Peyer's patch (tissue), 4 donors: Measurements from ENCODE around the gene DOC2A.

Experiments used
- POLR2A ChIP-seq, 2 donors: fragments of 450-650 bp; IDR thresholded peaks; one replicate each; pipeline ENCODE4 v1.5.1; 2017; ENCODE audit warnings: antibody characterized with exemption in 2 of 2, mild to moderate bottlenecking in 2 of 2, moderate library complexity in 2 of 2
- TF ChIP-seq, protein P1 (sequence below), 6 experiments: fragments of 450-650 bp in 4 of 6; fragments of 200-600 bp in 2 of 6; sonication (generic) in 1 of 6; IDR thresholded peaks; one replicate each; pipeline ENCODE4 v1.5.1; 2017 to 2019; ENCODE audit warnings: antibody characterized with exemption in 6 of 6, mild to moderate bottlenecking in 3 of 6, moderate library complexity in 1 of 6

DNA sequence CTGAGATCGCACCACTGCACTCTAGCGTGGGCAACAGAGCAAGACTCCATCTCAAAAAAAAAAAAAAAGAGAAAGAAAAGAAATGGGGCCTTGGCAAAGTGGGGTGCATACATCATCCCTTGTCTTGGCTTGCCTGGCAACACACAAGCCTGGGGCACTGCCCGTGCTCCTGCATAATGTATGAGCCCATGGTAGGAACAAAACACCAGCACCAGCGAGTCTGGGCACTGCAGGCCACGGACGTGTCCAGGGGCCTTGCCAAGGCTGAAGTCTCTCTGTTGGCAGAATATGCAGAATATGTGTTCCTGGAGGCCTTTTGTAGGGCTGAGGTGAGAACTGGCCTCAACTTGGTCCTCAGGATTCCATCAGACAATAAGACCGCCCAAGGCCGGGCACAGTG lies 39.0 kb upstream of the DOC2A start:
- no peak for TF ChIP-seq POLR2A (IDR thresholded peaks at IDR 0.05)
- TF ChIP-seq, protein P1, sequence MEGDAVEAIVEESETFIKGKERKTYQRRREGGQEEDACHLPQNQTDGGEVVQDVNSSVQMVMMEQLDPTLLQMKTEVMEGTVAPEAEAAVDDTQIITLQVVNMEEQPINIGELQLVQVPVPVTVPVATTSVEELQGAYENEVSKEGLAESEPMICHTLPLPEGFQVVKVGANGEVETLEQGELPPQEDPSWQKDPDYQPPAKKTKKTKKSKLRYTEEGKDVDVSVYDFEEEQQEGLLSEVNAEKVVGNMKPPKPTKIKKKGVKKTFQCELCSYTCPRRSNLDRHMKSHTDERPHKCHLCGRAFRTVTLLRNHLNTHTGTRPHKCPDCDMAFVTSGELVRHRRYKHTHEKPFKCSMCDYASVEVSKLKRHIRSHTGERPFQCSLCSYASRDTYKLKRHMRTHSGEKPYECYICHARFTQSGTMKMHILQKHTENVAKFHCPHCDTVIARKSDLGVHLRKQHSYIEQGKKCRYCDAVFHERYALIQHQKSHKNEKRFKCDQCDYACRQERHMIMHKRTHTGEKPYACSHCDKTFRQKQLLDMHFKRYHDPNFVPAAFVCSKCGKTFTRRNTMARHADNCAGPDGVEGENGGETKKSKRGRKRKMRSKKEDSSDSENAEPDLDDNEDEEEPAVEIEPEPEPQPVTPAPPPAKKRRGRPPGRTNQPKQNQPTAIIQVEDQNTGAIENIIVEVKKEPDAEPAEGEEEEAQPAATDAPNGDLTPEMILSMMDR (IDR thresholded peaks at IDR 0.05): no peak
